Measurements from ENCODE around the gene PLA2G4A. TPM values are rescaled to one million over a fixed set of nuclear protein-coding genes. Genes with fewer than 3 reads are reported as not detected.

The PLA2G4A gene
- 20.3 and 44.4 TPM in 2 replicates for total RNA-seq

DNA sequence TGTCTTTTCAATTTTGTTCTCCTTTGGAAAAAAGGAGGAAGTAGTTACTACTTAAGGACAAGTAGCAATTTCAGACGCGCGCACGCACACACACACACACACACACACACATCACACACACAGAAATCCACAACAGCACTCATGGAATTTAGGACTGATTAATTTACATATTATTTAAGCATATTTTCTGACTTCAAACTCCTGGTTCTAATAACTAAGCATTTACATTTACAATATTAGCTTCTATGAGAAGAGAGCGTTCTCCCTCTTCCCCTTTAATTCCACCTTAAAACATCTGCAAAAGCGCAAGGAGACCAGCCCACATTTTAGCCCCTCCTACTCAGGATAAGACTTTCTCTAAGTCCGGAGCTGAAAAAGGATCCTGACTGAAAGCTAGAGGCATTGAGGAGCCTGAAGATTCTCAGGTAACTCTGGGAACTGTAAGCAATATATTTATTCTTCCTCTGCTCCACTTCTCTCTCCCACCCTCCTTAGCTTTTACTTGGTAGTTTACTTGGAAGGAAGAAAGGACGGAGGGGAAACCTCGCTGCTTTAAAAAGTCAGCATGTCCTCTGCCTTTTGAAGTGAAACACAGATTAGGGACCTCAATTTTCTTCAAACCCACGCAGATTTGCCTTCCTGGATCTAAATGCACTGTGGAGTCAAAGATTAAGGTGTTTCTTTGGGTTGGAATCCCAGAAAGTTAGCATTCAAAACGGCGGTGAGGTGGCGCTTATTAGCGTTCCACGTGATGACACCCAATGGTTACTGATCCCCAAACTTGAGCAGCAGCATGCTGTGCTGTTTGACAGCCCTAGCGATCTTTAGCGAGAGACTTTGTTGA lies at the start of gene PLA2G4A:
Gene PLA2G4A (plus strand): TSS at position 339 of the 844 bp plus-strand sequence. CDS start 25,406 bp downstream, outside the sequence.

Other genes starting within 250 kb of the PLA2G4A start
- gene PTGS2, start 148.5 kb upstream of the PLA2G4A start, total RNA-seq: 4.8 and 5.0 TPM in 2 replicates